SK-N-MC (cell line): ENCODE data around the gene COLGALT1.
A peak's percentile ranks its signal among the peaks of the same experiment; 100 is the strongest.
"Not testable (repeated sequence)": the region's sequence is repeated elsewhere in the genome, so short reads cannot be mapped to it uniquely, and the experiment has no call there.

Source experiments
- DNase-seq: peaks from one replicate; pipeline ENCODE4 v3.0.0-alpha.2; 2011; ENCODE audit warnings: low read depth, low spot score
- H3K27ac ChIP-seq: fragments of 200-600 bp; sonication (generic); 2 replicates; pipeline ENCODE4 v1.5.1; 2016; ENCODE audit warnings: mixed run types
- H3K36me3 ChIP-seq: fragments of 200-600 bp; sonication (generic); 2 replicates; pipeline ENCODE4 v1.6.1; 2017; ENCODE audit warnings: antibody characterized with exemption, low read length, mixed read lengths; ENCODE audit not compliant: insufficient read depth
- H3K4me3 ChIP-seq: fragments of 200-600 bp; sonication (generic); 2 replicates; pipeline ENCODE4 v1.5.1; 2016
- H3K9ac ChIP-seq: fragments of 200-600 bp; sonication (generic); 2 replicates; pipeline ENCODE4 v1.8.0; 2017; ENCODE audit warnings: mixed run types, mixed read lengths; ENCODE audit not compliant: insufficient read length
- H3K9me3 ChIP-seq: fragments of 200-600 bp; sonication (generic); 2 replicates; pipeline ENCODE4 v1.6.1; 2017; ENCODE audit warnings: low read depth, mild to moderate bottlenecking, antibody characterized with exemption, low read length, moderate library complexity, mixed read lengths
- EZH2 ChIP-seq: fragments of 200-600 bp; sonication (generic); IDR thresholded peaks from one replicate; pipeline ENCODE4 v1.6.1; 2017; ENCODE audit warnings: antibody characterized with exemption
- FOXP2 ChIP-seq: optimal IDR thresholded peaks from 2 replicates; pipeline ENCODE3; 2011; ENCODE audit warnings: mild to moderate bottlenecking, moderate library complexity; ENCODE audit not compliant: insufficient read depth; ENCODE audit errors: extremely low read length, control extremely low read depth
- POLR2AphosphoS5 ChIP-seq: IDR thresholded peaks from 2 replicates; pipeline ENCODE4 v1.6.1; 2012; ENCODE audit warnings: mild to moderate bottlenecking, low read depth, low read length, borderline replicate concordance

The COLGALT1 gene

DNA sequence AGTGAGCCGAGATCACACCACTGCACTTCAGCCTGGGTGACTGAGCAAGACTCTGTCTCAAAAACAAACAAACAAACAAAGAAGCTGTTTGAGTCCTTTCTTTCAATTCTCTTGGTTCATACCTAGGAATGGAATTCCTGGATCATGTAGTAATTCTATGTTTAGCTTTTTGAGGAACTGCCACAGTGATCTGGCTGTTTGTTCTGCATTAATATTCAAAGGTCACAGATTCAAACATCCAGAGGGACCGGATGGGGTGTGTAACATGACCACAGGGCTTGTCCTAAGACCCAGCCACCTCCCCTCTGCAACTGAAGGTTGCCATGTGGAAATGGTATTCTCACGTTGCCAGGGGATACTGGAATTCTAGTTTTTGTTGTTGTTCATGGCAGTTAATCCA, 10.2 kb downstream of the COLGALT1 start:
- Histone ChIP-seq H3K36me3 (peaks cover 34% of the 10 kb centered on the region), H3K27ac (no peak overlapping the region), H3K9ac (no peak overlapping the region), H3K4me3 (no peak overlapping the region), H3K9me3 (no peaks in the 10 kb centered on the region)
- DNase-seq, result no peak
- no peak for TF ChIP-seq POLR2AphosphoS5
- TF ChIP-seq FOXP2, result no peak
- TF ChIP-seq EZH2, result no peak

DNA sequence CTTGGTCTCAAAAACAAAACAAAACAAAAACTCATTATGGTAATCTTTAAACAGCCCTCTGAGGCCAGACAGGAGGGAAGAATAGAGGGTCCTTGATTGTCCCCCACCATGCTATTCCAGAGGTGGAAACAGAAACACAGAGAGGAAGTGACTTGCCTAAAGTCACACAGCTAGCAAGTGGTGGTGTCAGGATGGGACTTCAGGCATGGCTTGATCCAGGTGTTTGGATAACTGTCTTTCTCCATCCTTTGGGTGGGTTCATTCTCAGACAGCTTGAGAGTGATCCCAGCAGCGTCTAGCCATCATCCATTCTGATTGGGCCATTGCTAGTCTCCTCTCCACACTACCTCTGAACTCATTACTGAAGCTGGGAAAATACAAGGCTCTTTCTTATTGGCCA, 12.5 kb downstream of the COLGALT1 start:
- Histone ChIP-seq H3K9ac (no peak overlapping the region), H3K36me3 (peaks cover 41% of the 10 kb centered on the region), H3K9me3 (no peaks in the 10 kb centered on the region), H3K27ac (no peak overlapping the region), H3K4me3 (no peak overlapping the region)
- TF ChIP-seq FOXP2, result no peak
- TF ChIP-seq POLR2AphosphoS5, result no peak
- no peak for TF ChIP-seq EZH2
- DNase-seq, result no peak

DNA sequence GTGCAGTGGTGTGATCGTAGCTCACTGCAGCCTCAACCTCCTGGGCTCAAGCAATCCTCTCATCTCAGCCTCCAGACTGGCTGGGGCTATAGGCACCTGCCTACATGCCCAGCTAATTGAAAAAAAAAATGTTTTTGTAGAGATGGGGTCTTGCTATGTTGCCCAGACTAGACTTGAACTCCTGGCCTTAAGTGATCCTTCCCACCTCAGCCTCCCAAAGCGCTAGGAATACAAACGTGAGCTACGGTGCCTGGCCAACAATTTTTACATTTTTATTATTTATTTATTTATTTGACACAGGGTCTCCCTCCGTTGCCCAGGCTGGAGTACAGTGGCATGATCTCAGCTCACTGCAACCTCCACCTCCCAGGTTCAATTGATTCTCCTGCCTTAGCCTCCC, 14.8 kb downstream of the COLGALT1 start:
- not testable (repeated sequence) for H3K4me3 ChIP-seq, H3K9me3 ChIP-seq, H3K9ac ChIP-seq, H3K27ac ChIP-seq, DNase-seq
- H3K36me3 ChIP-seq, result peaks cover 41% of the 10 kb centered on the region; the same call in 1 of the 2 replicates

DNA sequence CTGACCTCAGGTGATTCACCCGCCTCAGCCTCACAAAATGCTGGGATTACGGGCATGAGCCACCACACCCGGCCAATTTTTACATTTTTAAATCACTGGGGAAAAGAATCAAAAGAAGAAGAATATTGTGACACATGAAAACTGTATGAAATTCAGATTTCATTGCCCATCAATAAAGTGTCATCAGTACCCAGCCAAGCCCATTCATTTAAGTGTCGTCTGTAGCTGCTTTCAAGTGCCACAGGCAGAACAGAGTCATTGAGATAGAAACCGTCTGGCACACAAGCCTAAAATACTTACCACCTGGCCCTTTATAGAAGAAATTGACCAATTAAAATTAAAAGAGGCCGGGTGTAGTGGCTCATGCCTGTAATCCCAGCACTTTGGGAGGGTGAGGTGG, 15.3 kb downstream of the COLGALT1 start:
- DNase-seq, result no peak
- no peaks in the 10 kb centered on the region for H3K9me3 ChIP-seq
- TF ChIP-seq EZH2, result no peak
- TF ChIP-seq FOXP2, result no peak
- TF ChIP-seq POLR2AphosphoS5, result no peak
- H3K9ac ChIP-seq, result no peak overlapping the region
- H3K27ac ChIP-seq, result no peak overlapping the region
- no peak overlapping the region for H3K4me3 ChIP-seq
- H3K36me3 ChIP-seq, result peaks cover 43% of the 10 kb centered on the region; the same call in 1 of the 2 replicates

DNA sequence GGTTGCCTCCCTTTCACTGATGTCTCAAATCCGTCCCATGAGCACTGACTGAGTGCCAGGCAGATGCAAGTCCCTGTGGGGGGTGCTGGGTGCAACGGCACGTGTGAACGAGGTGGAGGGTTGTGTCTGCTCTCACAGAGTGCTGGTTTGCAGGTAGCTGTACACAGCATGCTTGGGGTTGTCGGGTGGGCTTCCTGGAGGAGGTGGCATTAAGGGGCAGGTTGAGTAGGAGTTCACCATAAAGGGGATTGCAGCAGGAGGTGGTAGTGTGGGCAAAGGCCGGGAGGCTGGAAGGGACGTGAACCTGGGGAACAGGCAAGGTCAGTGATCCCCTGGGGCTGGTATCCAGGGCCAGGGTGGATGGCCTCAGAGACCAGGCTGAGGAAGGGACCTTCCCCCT, 17.2 kb downstream of the COLGALT1 start:
- Histone ChIP-seq H3K9me3 (no peaks in the 10 kb centered on the region), H3K9ac (no peak overlapping the region), H3K36me3 (peaks cover 42% of the 10 kb centered on the region; the same call in 1 of the 2 replicates), H3K4me3 (no peak overlapping the region), H3K27ac (no peak overlapping the region)
- TF ChIP-seq EZH2 (no peak), FOXP2 (no peak), POLR2AphosphoS5 (no peak)
- DNase-seq, result no peak

DNA sequence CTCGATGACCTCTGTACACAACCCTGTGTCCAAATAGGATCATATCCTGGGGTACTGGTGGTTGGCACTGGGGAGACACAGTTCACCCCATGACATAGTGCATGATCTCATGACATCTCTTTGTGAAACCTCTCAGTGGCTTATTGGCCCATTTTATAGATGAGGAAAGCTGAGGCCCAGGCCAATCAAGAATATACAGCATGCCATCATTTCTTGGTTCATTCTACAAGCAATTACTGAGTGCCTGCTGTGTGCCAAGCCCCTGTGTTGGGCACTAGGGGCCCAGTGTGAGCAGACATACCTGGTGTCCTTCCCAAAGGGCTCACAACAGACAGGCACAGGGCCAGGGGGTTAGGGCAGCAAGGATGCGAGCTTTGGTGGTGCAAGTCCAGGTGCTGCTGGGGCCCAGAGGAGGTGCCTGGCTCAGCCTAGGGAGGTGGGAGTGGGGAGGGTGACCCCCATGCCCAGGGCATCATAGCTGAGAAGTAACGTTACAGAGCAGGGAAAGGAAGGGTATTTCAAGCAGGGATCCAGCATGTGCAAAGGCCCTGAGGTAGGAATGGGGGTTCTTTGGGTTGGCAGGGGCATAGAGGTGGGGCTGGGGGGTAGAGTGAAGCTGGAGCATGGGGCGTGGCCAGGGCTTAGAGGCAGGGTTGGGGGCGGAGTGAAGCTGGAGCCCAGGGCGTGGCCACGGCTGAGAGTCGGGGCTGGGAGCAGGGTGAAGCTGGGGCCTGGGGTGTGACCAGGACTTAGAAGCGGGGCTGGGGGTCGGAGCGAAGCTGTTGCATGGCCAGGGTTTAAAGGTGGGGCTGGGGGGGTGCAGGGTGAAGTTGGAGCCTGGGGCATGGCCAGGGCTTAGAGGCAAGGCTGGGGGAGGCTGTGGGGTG, 20.7 kb downstream of the COLGALT1 start:
- Histone ChIP-seq H3K9me3 (no peaks in the 10 kb centered on the region), H3K9ac (no peak overlapping the region), H3K27ac (no peak overlapping the region), H3K4me3 (no peak overlapping the region), H3K36me3 (peaks cover 48% of the 10 kb centered on the region; the same call in 1 of the 2 replicates)
- TF ChIP-seq FOXP2 (no peak), EZH2 (no peak), POLR2AphosphoS5 (no peak)
- no peak for DNase-seq

DNA sequence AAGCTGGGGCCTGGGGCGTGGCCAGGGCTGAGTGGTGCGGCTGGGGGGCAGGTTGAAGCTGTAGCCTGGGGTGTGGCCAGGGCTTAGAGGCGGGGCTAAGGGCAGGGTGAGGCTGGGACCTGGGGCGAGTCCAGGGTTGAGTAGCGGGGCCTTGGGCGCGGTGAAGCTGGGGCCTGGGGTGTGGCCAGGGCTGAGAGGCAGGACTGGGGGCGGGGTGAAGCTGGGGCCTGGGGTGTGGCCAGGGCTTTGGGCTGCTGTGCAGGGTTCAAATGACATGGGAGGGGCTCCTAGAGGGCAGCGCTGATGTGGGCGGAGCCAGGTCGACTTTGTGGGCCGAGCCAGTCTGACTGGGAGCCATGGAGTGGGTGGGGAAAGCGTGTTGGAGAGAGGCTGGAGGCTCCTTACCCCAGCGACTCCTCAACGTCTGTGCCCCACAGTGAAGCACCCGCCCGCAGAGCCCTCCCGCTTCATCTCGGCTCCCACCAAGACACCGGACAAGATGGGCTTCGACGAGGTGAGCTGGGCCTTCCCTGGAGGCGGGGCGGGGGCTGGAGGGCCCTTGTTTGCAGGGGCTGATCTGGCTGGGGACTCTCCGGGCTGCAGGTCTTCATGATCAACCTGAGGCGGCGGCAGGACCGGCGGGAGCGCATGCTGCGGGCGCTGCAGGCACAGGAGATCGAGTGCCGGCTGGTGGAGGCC, 21.5 kb downstream of the COLGALT1 start:
- Histone ChIP-seq H3K9ac (no peak overlapping the region), H3K27ac (no peak overlapping the region), H3K4me3 (no peak overlapping the region), H3K9me3 (no peaks in the 10 kb centered on the region), H3K36me3 (peaks cover 51% of the 10 kb centered on the region; the same call in 1 of the 2 replicates)
- DNase-seq, result peak; percentile 39
- no peak for TF ChIP-seq EZH2
- TF ChIP-seq FOXP2, result no peak
- TF ChIP-seq POLR2AphosphoS5, result no peak

DNA sequence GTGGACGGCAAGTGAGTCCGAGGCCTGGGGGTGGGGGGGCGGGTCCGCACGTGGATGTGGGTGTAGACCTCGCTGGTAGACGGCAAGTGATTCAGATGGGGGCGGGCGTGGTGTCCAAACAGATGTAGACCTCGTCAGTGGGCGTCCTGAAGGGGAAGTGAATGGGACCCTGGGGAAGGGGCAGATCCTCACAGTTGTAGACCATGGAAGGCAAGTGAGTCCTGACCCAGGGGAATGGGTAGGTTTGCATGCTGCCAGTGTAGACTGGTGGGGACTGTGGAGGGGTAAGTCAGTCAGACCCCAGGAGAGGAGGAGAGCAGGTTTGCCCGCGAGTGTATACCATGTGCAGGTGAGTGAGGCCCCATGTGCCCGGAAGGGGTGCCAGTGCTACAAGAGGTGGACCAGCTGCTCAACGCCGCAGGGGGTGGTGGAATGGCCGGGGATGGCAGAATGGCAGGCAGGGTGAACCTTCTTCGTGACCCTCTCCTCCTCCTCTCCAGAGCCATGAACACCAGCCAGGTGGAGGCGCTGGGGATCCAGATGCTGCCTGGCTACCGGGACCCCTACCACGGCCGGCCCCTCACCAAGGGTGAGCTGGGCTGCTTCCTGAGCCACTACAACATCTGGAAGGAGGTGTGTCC, 22.1 kb downstream of the COLGALT1 start:
- TF ChIP-seq FOXP2, result no peak
- no peak for TF ChIP-seq EZH2
- TF ChIP-seq POLR2AphosphoS5, result no peak
- no peak for DNase-seq
- no peaks in the 10 kb centered on the region for H3K9me3 ChIP-seq
- H3K27ac ChIP-seq, result no peak overlapping the region
- no peak overlapping the region for H3K4me3 ChIP-seq
- H3K9ac ChIP-seq, result no peak overlapping the region
- H3K36me3 ChIP-seq, result peaks cover 54% of the 10 kb centered on the region; the same call in 1 of the 2 replicates
